ENCODE data around the gene RRP1.

DNA sequence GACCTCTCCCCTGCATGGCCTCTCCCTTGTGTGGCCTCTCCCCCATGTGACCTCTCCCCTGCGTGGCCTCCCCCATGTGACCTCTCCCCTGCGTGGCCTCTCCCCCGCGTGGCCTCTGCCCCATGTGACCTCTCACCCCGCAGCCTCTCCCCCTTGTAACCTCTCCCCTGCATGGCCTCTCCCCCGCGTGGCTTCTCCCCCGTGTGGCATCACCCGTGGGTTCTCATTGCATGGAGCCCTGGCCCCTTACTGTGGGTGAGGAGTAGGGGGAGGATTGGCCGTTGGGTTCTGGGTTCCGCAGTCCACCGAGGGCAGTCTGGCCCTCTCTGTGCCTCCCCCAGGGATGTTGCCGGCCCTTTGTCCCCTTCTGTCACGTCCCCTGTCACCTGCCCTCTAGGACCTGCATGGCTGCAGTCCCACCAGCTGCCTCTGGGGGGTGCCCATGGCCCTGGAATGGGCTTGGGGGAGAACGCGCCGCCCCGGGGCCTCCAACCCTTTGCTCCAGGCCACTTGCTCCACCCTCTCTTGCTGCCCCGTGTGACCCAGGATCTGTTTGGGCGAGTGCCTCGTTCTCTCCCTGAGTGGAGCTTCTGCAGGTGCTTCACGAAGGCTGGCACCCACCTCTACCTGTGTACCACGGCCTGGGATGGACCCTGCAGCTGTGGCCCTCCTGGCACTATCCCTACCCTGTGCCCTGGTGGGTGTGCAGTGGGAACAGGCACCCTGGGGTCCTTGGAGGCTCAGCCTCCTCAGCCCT lies 21.3 kb downstream of the RRP1 start:
- TF ChIP-seq EP300 (IDR thresholded peaks at IDR 0.05; ENCODE audit: borderline replicate concordance in 1 of 2, low read depth in 1 of 2, low read length in 1 of 2), result no peak
- peak; percentile 92 for TF ChIP-seq CTCF (IDR thresholded peaks at IDR 0.05)
